Brain microvascular endothelial cell (primary cell): ENCODE results near the gene CYREN.

Experiments used
- DNase-seq: peaks from one replicate; pipeline ENCODE4 v3.0.0-alpha.2; 2020
- H3K27ac ChIP-seq: fragments of 250-450 bp; sonication (Bioruptor Pico); 2 replicates; pipeline ENCODE4 v1.5.1; 2020; ENCODE audit warnings: mild to moderate bottlenecking, moderate library complexity
- H3K27me3 ChIP-seq: fragments of 250-450 bp; sonication (Bioruptor Pico); replicated peaks from 2 replicates; pipeline ENCODE4 v1.5.1; 2020; ENCODE audit warnings: mild to moderate bottlenecking
- H3K36me3 ChIP-seq: fragments of 250-450 bp; sonication (Bioruptor Pico); replicated peaks from 2 replicates; pipeline ENCODE4 v1.5.1; 2020; ENCODE audit warnings: mild to moderate bottlenecking
- H3K4me3 ChIP-seq: 2 replicates; pipeline ENCODE4 v1.5.1; 2011; ENCODE audit warnings: low read depth, mild to moderate bottlenecking, control low read depth, low read length, moderate library complexity
- in situ Hi-C: cut with HindIII; loops from 2 replicates; pipeline ENCODE4 v1.10.0; 2017; ENCODE audit warnings: low sequenced_read_pairs, low pct_ligation_motif_present
- TF ChIP-seq, protein P1 (sequence below): IDR thresholded peaks from 2 replicates; pipeline ENCODE4 v1.5.1; 2011; ENCODE audit warnings: low read depth, mild to moderate bottlenecking, moderate library complexity, low read length, control low read depth, inconsistent platforms; ENCODE audit errors: missing control alignments

CYREN gene

DNA sequence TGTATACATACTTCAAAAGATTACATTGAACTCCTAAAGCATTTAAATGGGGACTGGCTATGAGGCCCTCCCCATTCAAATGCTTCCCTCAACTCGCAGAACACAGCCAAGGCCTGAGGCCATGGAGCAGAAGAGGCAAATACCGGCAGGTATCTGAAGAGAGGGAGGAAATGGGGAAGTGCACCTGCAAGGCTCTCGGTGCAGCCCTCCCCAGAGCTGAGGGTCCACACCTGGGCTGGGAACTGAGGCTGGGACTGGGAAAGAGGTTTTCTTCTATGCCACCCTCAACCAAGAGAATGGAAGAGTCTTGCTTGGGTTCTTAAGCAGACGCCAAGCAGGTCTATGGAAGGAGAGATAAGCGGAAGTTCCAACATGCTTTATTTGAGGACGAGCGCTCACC, 13.0 kb upstream of the CYREN start:
- no peak overlapping the region for H3K27ac ChIP-seq
- peaks cover 7% of the 10 kb centered on the region for H3K36me3 ChIP-seq
- H3K27me3 ChIP-seq: no peaks in the 10 kb centered on the region
- no peak overlapping the region for H3K4me3 ChIP-seq
- TF ChIP-seq, protein P1, sequence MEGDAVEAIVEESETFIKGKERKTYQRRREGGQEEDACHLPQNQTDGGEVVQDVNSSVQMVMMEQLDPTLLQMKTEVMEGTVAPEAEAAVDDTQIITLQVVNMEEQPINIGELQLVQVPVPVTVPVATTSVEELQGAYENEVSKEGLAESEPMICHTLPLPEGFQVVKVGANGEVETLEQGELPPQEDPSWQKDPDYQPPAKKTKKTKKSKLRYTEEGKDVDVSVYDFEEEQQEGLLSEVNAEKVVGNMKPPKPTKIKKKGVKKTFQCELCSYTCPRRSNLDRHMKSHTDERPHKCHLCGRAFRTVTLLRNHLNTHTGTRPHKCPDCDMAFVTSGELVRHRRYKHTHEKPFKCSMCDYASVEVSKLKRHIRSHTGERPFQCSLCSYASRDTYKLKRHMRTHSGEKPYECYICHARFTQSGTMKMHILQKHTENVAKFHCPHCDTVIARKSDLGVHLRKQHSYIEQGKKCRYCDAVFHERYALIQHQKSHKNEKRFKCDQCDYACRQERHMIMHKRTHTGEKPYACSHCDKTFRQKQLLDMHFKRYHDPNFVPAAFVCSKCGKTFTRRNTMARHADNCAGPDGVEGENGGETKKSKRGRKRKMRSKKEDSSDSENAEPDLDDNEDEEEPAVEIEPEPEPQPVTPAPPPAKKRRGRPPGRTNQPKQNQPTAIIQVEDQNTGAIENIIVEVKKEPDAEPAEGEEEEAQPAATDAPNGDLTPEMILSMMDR: no peak
- in situ Hi-C loops: no loop called here
- no peak for DNase-seq

DNA sequence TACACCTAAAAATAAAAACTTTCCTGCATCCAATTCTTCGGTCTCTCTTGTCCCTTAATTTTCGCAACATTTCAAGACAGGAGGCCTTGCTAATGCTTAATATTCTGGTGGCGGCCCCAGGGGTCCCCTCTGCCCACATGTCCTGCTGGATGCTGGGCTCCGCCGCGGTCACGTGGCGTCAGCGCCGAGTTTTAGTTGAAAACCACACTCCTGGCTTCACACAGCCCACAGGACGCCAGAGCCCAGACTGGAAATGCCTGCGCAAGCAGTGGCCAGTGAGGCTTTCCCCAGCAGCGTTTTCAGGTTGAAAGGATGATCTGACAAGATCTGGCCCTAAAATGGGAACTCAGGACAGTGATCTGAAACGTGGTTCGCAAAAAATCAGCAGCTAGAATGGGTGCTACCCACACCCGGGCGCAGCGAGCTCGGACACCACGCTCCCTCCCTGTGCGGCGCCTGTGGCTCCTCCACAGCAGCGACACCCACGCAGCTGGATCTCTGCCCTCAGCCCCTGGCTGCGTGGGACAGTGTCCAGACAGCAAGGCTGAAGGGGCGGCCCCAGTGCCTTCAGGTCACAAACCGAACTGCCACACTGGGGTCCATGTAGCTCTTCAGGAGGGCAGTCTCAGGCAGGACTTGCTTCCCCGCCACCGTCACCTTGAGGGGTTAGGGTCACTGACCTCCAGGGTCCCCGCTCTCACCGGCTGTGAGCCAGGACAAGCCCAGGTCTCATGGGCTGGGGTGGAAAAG, 11.6 kb upstream of the CYREN start:
- no peak overlapping the region for H3K27ac ChIP-seq
- in situ Hi-C loops: no loop called here
- no peaks in the 10 kb centered on the region for H3K27me3 ChIP-seq
- TF ChIP-seq, protein P1: no peak
- H3K36me3 ChIP-seq: peaks cover 7% of the 10 kb centered on the region
- no peak overlapping the region for H3K4me3 ChIP-seq
- DNase-seq: no peak

DNA sequence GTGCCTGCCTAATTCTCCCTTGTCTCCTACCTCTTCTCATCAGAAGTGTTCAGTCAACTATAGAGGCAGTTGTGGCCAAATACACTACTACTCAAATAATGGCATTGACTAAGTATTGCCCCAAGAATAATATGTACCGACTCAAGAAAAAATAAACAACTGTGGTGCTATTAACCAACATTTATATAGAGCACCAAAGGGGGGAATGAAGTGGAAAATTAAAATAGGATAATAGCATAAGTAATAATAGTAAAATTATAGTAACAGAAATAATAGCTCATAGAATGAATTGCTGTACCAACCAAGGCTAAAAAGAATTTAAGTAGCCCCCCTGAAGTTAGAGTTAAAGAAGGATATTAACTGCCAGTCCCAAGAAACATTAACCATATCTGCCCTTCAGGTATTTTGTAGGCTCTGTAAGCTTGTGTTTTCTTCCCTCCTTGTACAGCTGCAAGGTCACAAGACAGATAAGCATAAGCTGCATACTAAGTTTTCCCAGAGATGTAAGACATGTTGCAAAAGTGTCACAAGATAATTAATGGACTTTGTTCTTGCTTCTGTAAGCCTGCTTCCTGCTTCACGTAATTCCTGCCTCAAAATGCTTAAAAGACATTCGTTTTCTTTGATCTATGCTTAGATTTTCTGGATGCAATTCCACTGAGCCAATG, 10.9 kb upstream of the CYREN start:
- no peak for DNase-seq
- no peaks in the 10 kb centered on the region for H3K27me3 ChIP-seq
- H3K36me3 ChIP-seq: peaks cover 5% of the 10 kb centered on the region
- no peak overlapping the region for H3K27ac ChIP-seq
- TF ChIP-seq, protein P1: no peak
- in situ Hi-C loops: no loop called here
- H3K4me3 ChIP-seq: no peak overlapping the region

DNA sequence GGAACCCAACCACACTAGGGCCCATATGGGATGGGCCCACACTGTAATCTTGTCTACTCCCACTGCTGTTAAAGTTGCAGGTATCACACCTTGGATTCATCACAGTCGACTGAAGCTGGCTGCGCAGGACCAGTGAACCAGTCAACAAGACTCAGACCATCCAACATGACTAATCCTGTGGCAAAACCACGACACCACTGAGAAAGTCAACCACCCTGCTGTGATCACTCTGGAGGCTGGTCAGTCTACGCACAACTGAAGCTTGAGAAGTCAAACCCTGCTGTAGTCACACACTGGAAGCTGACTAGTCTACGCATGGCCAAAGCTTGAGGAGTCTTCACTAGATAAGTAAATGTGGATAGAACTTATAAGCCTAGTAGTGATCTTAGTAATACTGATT, 9.6 kb upstream of the CYREN start:
- Histone ChIP-seq H3K27me3 (no peaks in the 10 kb centered on the region), H3K36me3 (no peaks in the 10 kb centered on the region), H3K4me3 (no peak overlapping the region), H3K27ac (no peak overlapping the region)
- DNase-seq: no peak
- TF ChIP-seq, protein P1: no peak
- in situ Hi-C loops: no loop called here

DNA sequence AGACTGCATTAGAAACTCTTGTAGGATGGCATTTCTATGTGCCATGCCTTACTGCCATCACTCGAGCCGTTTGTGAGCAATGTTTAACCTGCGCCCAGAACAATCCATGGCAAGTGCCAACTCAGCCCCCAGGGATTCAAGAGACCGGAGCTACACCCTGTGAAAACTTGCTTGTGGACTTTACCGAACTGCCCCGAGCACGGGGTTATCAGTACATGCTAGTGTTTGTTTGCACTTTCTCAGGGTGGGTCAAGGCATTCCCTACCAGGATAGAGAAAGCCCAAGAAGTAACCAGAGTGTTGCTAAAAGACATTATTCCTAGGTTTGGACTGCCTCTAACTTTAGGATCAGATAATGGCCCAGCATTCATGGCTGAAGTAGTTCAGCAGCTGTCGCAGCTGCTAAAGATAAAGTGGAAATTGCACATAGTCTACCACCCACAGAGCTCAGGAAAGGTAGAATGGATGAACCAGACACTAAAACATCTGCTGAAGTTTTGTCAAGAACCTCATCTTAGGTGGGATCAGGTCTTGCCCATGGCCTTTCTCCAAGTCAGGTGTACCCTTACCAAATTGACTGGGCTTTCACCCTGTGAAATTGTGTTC, 8.9 kb upstream of the CYREN start:
- TF ChIP-seq, protein P1: no peak
- H3K27ac ChIP-seq: no peak overlapping the region
- no peaks in the 10 kb centered on the region for H3K27me3 ChIP-seq
- in situ Hi-C loops: no loop called here
- no peak for DNase-seq
- H3K36me3 ChIP-seq: no peaks in the 10 kb centered on the region
- no peak overlapping the region for H3K4me3 ChIP-seq
